ENCODE data around the gene ARMC8. TPM values are rescaled to one million over a fixed set of nuclear protein-coding genes. Genes with fewer than 3 reads are reported as not detected.

ARMC8 gene
- total RNA-seq, 1 donor from 2014 or later = 57.1 TPM

- DNase-seq (ENCODE audit: low read depth) = no peak
Measured at GRCh38 chr3:138340511-138340910, 153.4 kb downstream of the ARMC8 start.

DNA sequence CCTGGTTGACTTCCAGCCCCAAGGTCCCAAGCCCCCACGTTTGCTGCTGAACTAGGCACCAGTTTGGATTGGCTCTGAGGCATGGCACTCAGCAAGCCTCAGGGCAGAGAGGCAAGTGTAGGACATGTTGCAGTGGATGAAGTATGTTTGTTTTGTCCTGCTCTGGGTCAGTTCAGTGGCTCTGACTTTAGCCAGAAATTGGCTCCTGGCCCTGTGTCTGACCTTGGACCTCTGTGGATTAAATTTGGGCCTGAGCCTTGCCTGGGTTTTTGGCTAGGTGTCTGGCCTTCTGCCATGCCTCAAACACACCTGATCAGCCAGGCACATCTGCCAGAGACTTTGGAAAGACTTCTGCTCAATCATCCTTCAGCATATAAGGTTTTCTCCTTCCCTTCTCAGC, 157.7 kb downstream of the ARMC8 start:
- no peak for DNase-seq (ENCODE audit: low read depth)

Other genes starting within 250 kb of the ARMC8 start
- not detected in 2 replicates for gene CLDN18, start 177.1 kb upstream of the ARMC8 start, total RNA-seq
- 5.5 and 10.2 TPM in 2 replicates for gene DZIP1L, start 71.7 kb upstream of the ARMC8 start, total RNA-seq
- gene A4GNT, start 54.9 kb upstream of the ARMC8 start, total RNA-seq = not detected in 2 replicates
- gene DBR1, start 12.4 kb upstream of the ARMC8 start, total RNA-seq = 11.2 and 11.3 TPM in 2 replicates
- gene NME9, start 142.6 kb downstream of the ARMC8 start, total RNA-seq = not detected in 2 replicates
- gene MRAS, start 161.3 kb downstream of the ARMC8 start, total RNA-seq = 429 and 482 TPM in 2 replicates
- 1.7 and 2.8 TPM in 2 replicates for gene ESYT3, start 247.3 kb downstream of the ARMC8 start, total RNA-seq

All from myocyte (in vitro differentiated cells).